B cell (primary cell): ENCODE measurements around the gene QTRT2. TPM values are rescaled to one million over a fixed set of nuclear protein-coding genes. Genes with fewer than 3 reads are reported as not detected.

Experiments used
- ATAC-seq: fragments of 200-7000 bp; cut with Tn5 transposase; one replicate; pipeline ENCODE4 v1.10.0; 2021; ENCODE audit warnings: low read depth, mild to moderate bottlenecking, moderate number of reproducible peaks, moderate library complexity
- CTCF ChIA-PET: fragments of 350-600 bp; sonication (Branson Sonifier 250); formaldehyde crosslinking; loops from one replicate; lab custom pipeline; 2021; ENCODE audit warnings: antibody characterized with exemption, inconsistent platforms; lab: Charles Lee
- POLR2A ChIA-PET: fragments of 350-600 bp; sonication (Branson Sonifier 250); formaldehyde crosslinking; loops from one replicate; lab custom pipeline; 2021; ENCODE audit warnings: antibody characterized with exemption; lab: Charles Lee
- DNase-seq: peaks from one replicate; pipeline ENCODE4 v3.0.0; 2013
- H2AFZ ChIP-seq: 2 replicates; pipeline ENCODE4 v1.6.1; 2012; ENCODE audit warnings: mild to moderate bottlenecking, low read depth, low read length; ENCODE audit not compliant: insufficient read depth, poor library complexity, severe bottlenecking
- H3K27ac ChIP-seq, 2 donors: 1 replicate in 1 of 2; 2 replicates in 1 of 2; pipeline ENCODE4 v1.5.1; 2012 to 2013; ENCODE audit warnings: low read length in 2 of 2, mild to moderate bottlenecking in 2 of 2, moderate library complexity in 1 of 2
- H3K27me3 ChIP-seq, 4 experiments: fragments of 200-600 bp in 1 of 4; sonication (generic) in 1 of 4; replicated peaks in 1 of 4; 1 replicate in 2 of 4; 2 replicates in 2 of 4; pipeline versions ENCODE4 v1.6.1 to v1.7.0; 2013 to 2016; ENCODE audit warnings: low read length in 3 of 4, mild to moderate bottlenecking in 2 of 4, mixed read lengths in 1 of 4, moderate library complexity in 1 of 4; ENCODE audit not compliant: insufficient read depth in 4 of 4, control insufficient read depth in 3 of 4; ENCODE audit errors: control extremely low read depth in 1 of 4
- H3K36me3 ChIP-seq, 2 experiments: replicated peaks in 1 of 2; 1 replicate in 1 of 2; 2 replicates in 1 of 2; pipeline versions ENCODE4 v1.6.1 to v1.7.1; 2013; ENCODE audit warnings: low read length in 1 of 2; ENCODE audit not compliant: insufficient read depth in 2 of 2, control insufficient read depth in 1 of 2; ENCODE audit errors: control extremely low read depth in 1 of 2, extremely low read depth in 1 of 2
- H3K4me1 ChIP-seq, 2 donors: fragments of 200-600 bp in 1 of 2; sonication (generic) in 1 of 2; 1 replicate in 1 of 2; 2 replicates in 1 of 2; pipeline versions ENCODE4 v1.5.1 to v1.6.1; 2013 to 2017; ENCODE audit warnings: low read length in 2 of 2; ENCODE audit not compliant: control insufficient read depth in 2 of 2, insufficient read depth in 2 of 2
- H3K4me2 ChIP-seq: replicated peaks from 2 replicates; pipeline ENCODE3; 2012; ENCODE audit warnings: mild to moderate bottlenecking, low read depth, low read length; ENCODE audit not compliant: poor library complexity, severe bottlenecking
- H3K4me3 ChIP-seq, 5 experiments: fragments of 200-600 bp in 1 of 5; sonication (generic) in 1 of 5; 1 replicate in 3 of 5; 2 replicates in 2 of 5; pipeline versions ENCODE4 v1.5.1 to v1.7.0; 2011 to 2016; ENCODE audit warnings: low read length in 4 of 5, mild to moderate bottlenecking in 4 of 5, low read depth in 2 of 5, control low read depth in 1 of 5, moderate library complexity in 1 of 5; ENCODE audit not compliant: insufficient read depth in 1 of 5; ENCODE audit errors: control extremely low read depth in 1 of 5, extremely low read depth in 1 of 5
- H3K79me2 ChIP-seq: fragments of 200-600 bp; sonication (generic); one replicate; pipeline ENCODE4 v1.6.0; 2016; ENCODE audit warnings: low read length; ENCODE audit not compliant: control insufficient read depth, insufficient read depth
- H3K9ac ChIP-seq: fragments of 200-600 bp; sonication (generic); 2 replicates; pipeline ENCODE4 v1.6.1; 2017; ENCODE audit warnings: mild to moderate bottlenecking, low read length, moderate library complexity
- H3K9me3 ChIP-seq, 3 donors: one replicate each; pipeline versions ENCODE4 v1.6.1 to v1.7.1; 2013; ENCODE audit warnings: low read length in 2 of 3; ENCODE audit not compliant: control insufficient read depth in 2 of 3, insufficient read depth in 1 of 3; ENCODE audit errors: control extremely low read depth in 1 of 3
- H4K20me1 ChIP-seq: 2 replicates; pipeline ENCODE4 v1.6.0; 2012; ENCODE audit warnings: mild to moderate bottlenecking, low read length; ENCODE audit not compliant: insufficient read depth, control insufficient read depth, poor library complexity, severe bottlenecking
- H3K27ac Mint-ChIP-seq: one replicate; pipeline ENCODE4 v1.8.0; 2021; ENCODE audit warnings: mixed read lengths
- H3K27me3 Mint-ChIP-seq: one replicate; pipeline ENCODE4 v1.8.0; 2021; ENCODE audit warnings: mixed read lengths
- H3K4me1 Mint-ChIP-seq: one replicate; pipeline ENCODE4 v1.8.0; 2021; ENCODE audit warnings: mixed read lengths
- H3K4me3 Mint-ChIP-seq: one replicate; pipeline ENCODE4 v1.8.0; 2021; ENCODE audit warnings: mixed read lengths
- H3K9me3 Mint-ChIP-seq: one replicate; pipeline ENCODE4 v1.8.0; 2022; ENCODE audit warnings: mixed read lengths; ENCODE audit not compliant: insufficient read depth
- EZH2 ChIP-seq: IDR thresholded peaks from 2 replicates; pipeline ENCODE4 v1.6.1; 2012; ENCODE audit warnings: borderline replicate concordance, low read depth, mild to moderate bottlenecking, moderate library complexity, low read length; ENCODE audit not compliant: insufficient read depth, poor library complexity, severe bottlenecking
- WGBS: methylation state at CpG from one replicate; pipeline ENCODE4 v1.1.5; 2013; ENCODE audit warnings: missing lambda C conversion rate; ENCODE audit not compliant: insufficient coverage; 5-methylcytosine and 5-hydroxymethylcytosine counted together
- intact Hi-C: fragments of 100-400 bp; cut with micrococcal nuclease; formaldehyde crosslinking; loops from one replicate; pipeline ENCODE4 v1.10.0; 2022
- polyA plus RNA-seq: library from polyadenylated mRNA; depleted of rRNA; stranded (reverse); fragments of >200 nt; gene quantifications from 2 replicates; pipeline ENCODE4 v1.2.3, GENCODE V29; 2012
- total RNA-seq, 2 donors: library from RNA; stranded (reverse); fragments of 120-200 nt in 1 of 2; gene quantifications; 1 replicate in 1 of 2; 2 replicates in 1 of 2; pipeline versions ENCODE4 v1.2.3 to v1.2.4, GENCODE V29; 2013 to 2022
- TF ChIP-seq, protein P1 (sequence below): fragments of 200-600 bp; IDR thresholded peaks from one replicate; pipeline ENCODE4 v1.8.0; 2022; ENCODE audit warnings: antibody characterized with exemption, mild to moderate bottlenecking

QTRT2 gene
- total and polyA plus RNA-seq, 2 donors (not counting 1 experiment from before 2014, with no cell fraction given), result 15.8 to 59.5 TPM

DNA sequence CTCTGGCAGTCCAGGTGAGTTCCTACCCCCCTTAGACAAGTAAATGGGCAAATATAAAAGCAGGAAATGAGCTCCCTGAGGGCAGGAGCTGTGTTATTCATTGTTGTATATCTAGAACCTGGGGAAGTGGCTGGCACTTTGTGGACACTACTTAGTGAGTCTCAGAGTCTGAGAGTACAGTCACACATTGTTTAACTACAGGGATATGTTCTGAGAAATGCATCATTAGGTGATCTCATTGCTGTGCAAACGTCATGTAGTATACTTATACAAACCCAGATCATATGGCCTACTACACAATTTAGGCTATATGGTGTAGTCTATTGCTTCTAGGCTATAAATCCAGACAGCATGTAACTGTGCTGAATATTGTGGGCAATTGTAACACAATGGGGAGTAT is 69.9 kb downstream of the QTRT2 start:
- H3K9me3 Mint-ChIP-seq, result no peaks in the 10 kb centered on the region
- no peak overlapping the region for H3K27ac Mint-ChIP-seq
- no peak overlapping the region for H3K27ac ChIP-seq
- no peak for ATAC-seq
- TF ChIP-seq, protein P1, sequence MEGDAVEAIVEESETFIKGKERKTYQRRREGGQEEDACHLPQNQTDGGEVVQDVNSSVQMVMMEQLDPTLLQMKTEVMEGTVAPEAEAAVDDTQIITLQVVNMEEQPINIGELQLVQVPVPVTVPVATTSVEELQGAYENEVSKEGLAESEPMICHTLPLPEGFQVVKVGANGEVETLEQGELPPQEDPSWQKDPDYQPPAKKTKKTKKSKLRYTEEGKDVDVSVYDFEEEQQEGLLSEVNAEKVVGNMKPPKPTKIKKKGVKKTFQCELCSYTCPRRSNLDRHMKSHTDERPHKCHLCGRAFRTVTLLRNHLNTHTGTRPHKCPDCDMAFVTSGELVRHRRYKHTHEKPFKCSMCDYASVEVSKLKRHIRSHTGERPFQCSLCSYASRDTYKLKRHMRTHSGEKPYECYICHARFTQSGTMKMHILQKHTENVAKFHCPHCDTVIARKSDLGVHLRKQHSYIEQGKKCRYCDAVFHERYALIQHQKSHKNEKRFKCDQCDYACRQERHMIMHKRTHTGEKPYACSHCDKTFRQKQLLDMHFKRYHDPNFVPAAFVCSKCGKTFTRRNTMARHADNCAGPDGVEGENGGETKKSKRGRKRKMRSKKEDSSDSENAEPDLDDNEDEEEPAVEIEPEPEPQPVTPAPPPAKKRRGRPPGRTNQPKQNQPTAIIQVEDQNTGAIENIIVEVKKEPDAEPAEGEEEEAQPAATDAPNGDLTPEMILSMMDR, result no peak
- no peak for TF ChIP-seq EZH2
- no peak overlapping the region for H2AFZ ChIP-seq
- H3K4me1 ChIP-seq, result no peaks in the 10 kb centered on the region
- no peaks in the 10 kb centered on the region for H3K27me3 ChIP-seq
- no peak overlapping the region for H3K9ac ChIP-seq
- no peak overlapping the region for H3K4me3 Mint-ChIP-seq
- H3K4me3 ChIP-seq, result no peak overlapping the region
- no peaks in the 10 kb centered on the region for H3K9me3 ChIP-seq
- DNase-seq, result no peak
- ChIA-PET POLR2A (no interaction called here), CTCF (interaction anchor here (0.9 kb wide), 1 partner anchor 18 kb away, joined by 3 read pairs; no protein-coding TSS in a partner anchor)
- H3K79me2 ChIP-seq, result no peaks in the 10 kb centered on the region
- intact Hi-C loops, result no loop called here
- H3K4me2 ChIP-seq, result no peak overlapping the region
- H3K27me3 Mint-ChIP-seq, result peaks cover 8% of the 10 kb centered on the region
- no peaks in the 10 kb centered on the region for H3K36me3 ChIP-seq
- no peaks in the 10 kb centered on the region for H3K4me1 Mint-ChIP-seq
- no CpG with 5 or more reads among the region's 1 CpG for WGBS
- no peaks in the 10 kb centered on the region for H4K20me1 ChIP-seq

DNA sequence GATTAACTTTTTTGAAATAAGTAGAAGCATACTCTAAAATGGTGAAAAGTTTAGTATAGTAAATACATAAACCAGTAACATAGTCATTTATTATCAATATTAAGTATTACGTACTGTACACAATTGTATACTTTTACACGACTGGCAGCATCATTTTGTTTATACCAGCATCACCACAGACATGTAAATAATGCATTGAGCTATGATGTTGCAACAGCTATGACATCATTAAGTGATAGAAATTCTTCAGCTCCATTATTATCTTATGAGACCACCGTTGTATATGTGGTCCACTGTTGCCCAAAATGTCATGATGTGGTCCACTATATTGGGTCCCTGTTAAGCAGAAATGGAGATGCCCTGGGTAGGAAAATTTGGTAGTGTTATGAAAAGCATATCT is 71.0 kb downstream of the QTRT2 start:
- Histone ChIP-seq H3K79me2 (no peaks in the 10 kb centered on the region), H3K4me3 (no peak overlapping the region), H2AFZ (no peak overlapping the region), H3K4me2 (no peak overlapping the region), H3K9ac (no peak overlapping the region), H3K4me1 (no peaks in the 10 kb centered on the region), H3K27ac (no peak overlapping the region), H3K27me3 (no peaks in the 10 kb centered on the region), H4K20me1 (no peaks in the 10 kb centered on the region), H3K9me3 (no peaks in the 10 kb centered on the region), H3K36me3 (no peaks in the 10 kb centered on the region)
- ChIA-PET CTCF (no interaction called here), POLR2A (no interaction called here)
- no peak overlapping the region for H3K4me3 Mint-ChIP-seq
- H3K9me3 Mint-ChIP-seq, result no peaks in the 10 kb centered on the region
- ATAC-seq (no peak), DNase-seq (no peak)
- H3K27me3 Mint-ChIP-seq, result peaks cover 8% of the 10 kb centered on the region
- no CpG with 5 or more reads among the region's 3 CpGs for WGBS
- no peak overlapping the region for H3K27ac Mint-ChIP-seq
- TF ChIP-seq, protein P1, result no peak
- TF ChIP-seq EZH2, result no peak
- H3K4me1 Mint-ChIP-seq, result no peaks in the 10 kb centered on the region
- intact Hi-C loops, result no loop called here
